Trophoblast cell (in vitro differentiated cells and primary cell): Measurements from ENCODE around the gene UBR4.
A peak's percentile ranks its signal among the peaks of the same experiment; 100 is the strongest.

Experiments used
- DNase-seq, 2 donors: peaks; one replicate each; pipeline ENCODE4 v3.0.0-alpha.2; 2016
- H2AFZ ChIP-seq: 2 replicates; pipeline ENCODE4 v1.6.1; 2013; ENCODE audit warnings: low read length, moderate library complexity, mild to moderate bottlenecking; ENCODE audit not compliant: insufficient read depth, poor library complexity
- H2AK5ac ChIP-seq: 2 replicates; pipeline ENCODE4 v1.6.1; 2013; ENCODE audit warnings: mild to moderate bottlenecking, low read length
- H2BK120ac ChIP-seq: 2 replicates; pipeline ENCODE4 v1.6.1; 2013; ENCODE audit warnings: low read length, mild to moderate bottlenecking, moderate library complexity; ENCODE audit not compliant: insufficient read depth, poor library complexity
- H2BK12ac ChIP-seq: 2 replicates; pipeline ENCODE4 v1.6.1; 2013; ENCODE audit warnings: mild to moderate bottlenecking, low read length, moderate library complexity
- H2BK5ac ChIP-seq: 2 replicates; pipeline ENCODE4 v1.6.1; 2013; ENCODE audit warnings: low read length, low read depth, moderate library complexity, mild to moderate bottlenecking; ENCODE audit not compliant: poor library complexity
- H3K14ac ChIP-seq: 2 replicates; pipeline ENCODE4 v1.6.1; 2013; ENCODE audit warnings: mild to moderate bottlenecking, low read length
- H3K18ac ChIP-seq: 2 replicates; pipeline ENCODE4 v1.6.1; 2013; ENCODE audit warnings: mild to moderate bottlenecking, low read length
- H3K23ac ChIP-seq: 2 replicates; pipeline ENCODE4 v1.6.1; 2013; ENCODE audit warnings: low read length
- H3K27ac ChIP-seq: 2 replicates; pipeline ENCODE4 v1.5.1; 2013; ENCODE audit warnings: low read depth, mild to moderate bottlenecking, inconsistent platforms, low read length, moderate library complexity
- H3K27me3 ChIP-seq: 2 replicates; pipeline ENCODE4 v1.6.1; 2013; ENCODE audit warnings: inconsistent platforms, mild to moderate bottlenecking, low read length, moderate library complexity; ENCODE audit not compliant: insufficient read depth
- H3K36me3 ChIP-seq, 2 experiments: 1 replicate in 1 of 2; 2 replicates in 1 of 2; pipeline ENCODE4 v1.6.1; 2013; ENCODE audit warnings: low read length in 2 of 2, mild to moderate bottlenecking in 2 of 2, moderate library complexity in 1 of 2; ENCODE audit not compliant: insufficient read depth in 2 of 2, control insufficient read depth in 1 of 2
- H3K4ac ChIP-seq: 2 replicates; pipeline ENCODE4 v1.6.1; 2013; ENCODE audit warnings: low read depth, mild to moderate bottlenecking, low read length, moderate library complexity
- H3K4me1 ChIP-seq, 2 experiments: 1 replicate in 1 of 2; 2 replicates in 1 of 2; pipeline ENCODE4 v1.6.1; 2013; ENCODE audit warnings: low read length in 2 of 2, mild to moderate bottlenecking in 2 of 2, moderate library complexity in 1 of 2; ENCODE audit not compliant: insufficient read depth in 2 of 2, control insufficient read depth in 1 of 2
- H3K4me2 ChIP-seq: 2 replicates; pipeline ENCODE4 v1.6.1; 2013; ENCODE audit warnings: inconsistent platforms, mild to moderate bottlenecking, low read length, moderate library complexity
- H3K4me3 ChIP-seq: 2 replicates; pipeline ENCODE4 v1.5.1; 2013; ENCODE audit warnings: mild to moderate bottlenecking, low read depth, low read length, inconsistent platforms
- H3K79me1 ChIP-seq: one replicate; pipeline ENCODE4 v1.6.1; 2013; ENCODE audit warnings: low read length
- H3K79me2 ChIP-seq: 2 replicates; pipeline ENCODE4 v1.6.1; 2013; ENCODE audit warnings: low read length, mild to moderate bottlenecking; ENCODE audit not compliant: control insufficient read depth, insufficient read depth, poor library complexity
- H3K9ac ChIP-seq: 2 replicates; pipeline ENCODE4 v1.6.1; 2013; ENCODE audit warnings: mild to moderate bottlenecking, low read length
- H3K9me3 ChIP-seq: 2 replicates; pipeline ENCODE4 v1.6.1; 2013; ENCODE audit warnings: low read depth, mild to moderate bottlenecking, control low read depth, inconsistent platforms, low read length; ENCODE audit not compliant: insufficient read depth
- H4K12ac ChIP-seq: 2 replicates; pipeline ENCODE4 v1.6.1; 2013; ENCODE audit warnings: low read depth, mild to moderate bottlenecking, low read length, moderate library complexity
- H4K8ac ChIP-seq: 2 replicates; pipeline ENCODE4 v1.6.1; 2013; ENCODE audit warnings: low read depth, mild to moderate bottlenecking, low read length, moderate library complexity
- H4K91ac ChIP-seq: one replicate; pipeline ENCODE4 v1.6.1; 2013; ENCODE audit warnings: low read depth, mild to moderate bottlenecking, low read length, moderate library complexity
- WGBS: extraction: QIAGEN DNeasy Blood & Tissue Kit; methylation state at CpG from one replicate; pipeline ENCODE4 v1.1.7; 2013; ENCODE audit warnings: missing lambda C conversion rate; ENCODE audit not compliant: insufficient read length, insufficient coverage; ENCODE audit errors: extremely low coverage; 5-methylcytosine and 5-hydroxymethylcytosine counted together

Gene UBR4

DNA sequence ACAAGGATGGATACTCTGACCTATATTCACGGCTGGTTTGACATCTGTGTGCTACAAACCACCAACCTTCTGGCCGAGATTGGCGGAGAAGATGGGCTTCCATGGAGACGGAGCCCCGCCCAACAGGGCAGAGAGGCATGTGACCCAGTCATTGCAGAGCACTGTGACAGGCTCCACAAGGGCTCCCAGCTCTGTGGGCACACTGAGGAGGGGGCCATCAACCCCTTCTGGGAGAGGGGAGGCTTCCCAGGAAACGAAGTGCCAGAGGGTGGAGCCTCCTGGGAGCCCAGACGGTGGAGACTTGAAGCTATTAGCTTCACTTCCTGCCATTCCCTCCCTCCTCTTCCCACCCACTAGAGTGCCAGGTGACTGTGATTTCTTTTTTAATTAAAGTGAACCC is 182.0 kb downstream of the UBR4 start:
- no peak overlapping the region for H3K4ac ChIP-seq
- no peaks in the 10 kb centered on the region for H3K9me3 ChIP-seq
- no peak for DNase-seq
- H3K36me3 ChIP-seq: no peaks in the 10 kb centered on the region
- no peak overlapping the region for H3K4me2 ChIP-seq
- H2AK5ac ChIP-seq: no peak overlapping the region
- no peak overlapping the region for H2BK120ac ChIP-seq
- H3K79me1 ChIP-seq: no peaks in the 10 kb centered on the region
- no peak overlapping the region for H3K4me3 ChIP-seq
- no peaks in the 10 kb centered on the region for H3K79me2 ChIP-seq
- H3K9ac ChIP-seq: no peak overlapping the region
- H2BK5ac ChIP-seq: no peak overlapping the region
- no peak overlapping the region for H2BK12ac ChIP-seq
- no peak overlapping the region for H3K27ac ChIP-seq
- peak overlapping the region; percentile 34 for H4K8ac ChIP-seq
- H3K18ac ChIP-seq: no peak overlapping the region
- H3K4me1 ChIP-seq: peaks cover 2 to 4% of the 10 kb centered on the region in 2 experiments
- H3K14ac ChIP-seq: no peak overlapping the region
- no peak overlapping the region for H3K23ac ChIP-seq
- H2AFZ ChIP-seq: no peak overlapping the region
- no peaks in the 10 kb centered on the region for H3K27me3 ChIP-seq
- no peak overlapping the region for H4K91ac ChIP-seq
- no peak overlapping the region for H4K12ac ChIP-seq
- no CpG with 5 or more reads among the region's 7 CpGs for WGBS
